ENCODE measurements around the gene RPS3A.
"Not testable (repeated sequence)": the region's sequence is repeated elsewhere in the genome, so short reads cannot be mapped to it uniquely, and the experiment has no call there.

RPS3A gene

GRCh38 chr4:151099229-151099975 lies at the start of gene RPS3A:
Gene RPS3A, plus strand, starts transcription at chr4:151099628. Its CDS starts 25 bp downstream, at chr4:151099653.
- peaks cover 17% of the 10 kb centered on the region for H3K36me3 ChIP-seq (ENCODE audit: control insufficient read depth, insufficient read depth, low read length)
- peak within 1 kb of the TSS; percentile 100 for H3K4me3 ChIP-seq (ENCODE audit: low read depth, low read length)
- no peaks in the 10 kb centered on the region for H3K9me3 ChIP-seq (ENCODE audit: control insufficient read depth, insufficient read depth, low read length)
- H3K27me3 ChIP-seq (ENCODE audit: control insufficient read depth, insufficient read depth, low read length): no peaks in the 10 kb centered on the region
- peaks cover 2% of the 10 kb centered on the region for H3K4me1 ChIP-seq (ENCODE audit: control insufficient read depth, insufficient read depth, low read length)
- H3K9ac ChIP-seq (ENCODE audit: low read depth, low read length): peak within 1 kb of the TSS; percentile 100

GRCh38 chr4:151052785-151053184 lies 46.6 kb upstream of the RPS3A start:
- no peak overlapping the region for H3K9ac ChIP-seq (ENCODE audit: low read depth, low read length)
- H3K4me3 ChIP-seq (ENCODE audit: low read depth, low read length): no peak overlapping the region
- no peaks in the 10 kb centered on the region for H3K4me1 ChIP-seq (ENCODE audit: control insufficient read depth, insufficient read depth, low read length)
- H3K27me3 ChIP-seq (ENCODE audit: control insufficient read depth, insufficient read depth, low read length): no peaks in the 10 kb centered on the region
- H3K36me3 ChIP-seq (ENCODE audit: control insufficient read depth, insufficient read depth, low read length): no peaks in the 10 kb centered on the region
- H3K9me3 ChIP-seq (ENCODE audit: control insufficient read depth, insufficient read depth, low read length): no peaks in the 10 kb centered on the region

- H3K36me3 ChIP-seq (ENCODE audit: control insufficient read depth, insufficient read depth, low read length): no peaks in the 10 kb centered on the region
- H3K4me3 ChIP-seq (ENCODE audit: low read depth, low read length): no peak overlapping the region
- no peaks in the 10 kb centered on the region for H3K4me1 ChIP-seq (ENCODE audit: control insufficient read depth, insufficient read depth, low read length)
- H3K27me3 ChIP-seq (ENCODE audit: control insufficient read depth, insufficient read depth, low read length): no peaks in the 10 kb centered on the region
- no peaks in the 10 kb centered on the region for H3K9me3 ChIP-seq (ENCODE audit: control insufficient read depth, insufficient read depth, low read length)
- no peak overlapping the region for H3K9ac ChIP-seq (ENCODE audit: low read depth, low read length)
These were observed 43.9 kb upstream of the RPS3A start for GRCh38 chr4:151055539-151055938.

GRCh38 chr4:151063143-151063542 lies 36.3 kb upstream of the RPS3A start:
- not testable (repeated sequence) for H3K9ac ChIP-seq (ENCODE audit: low read depth, low read length); H3K27me3 ChIP-seq (ENCODE audit: control insufficient read depth, insufficient read depth, low read length); H3K9me3 ChIP-seq (ENCODE audit: control insufficient read depth, insufficient read depth, low read length); H3K36me3 ChIP-seq (ENCODE audit: control insufficient read depth, insufficient read depth, low read length); H3K4me1 ChIP-seq (ENCODE audit: control insufficient read depth, insufficient read depth, low read length); H3K4me3 ChIP-seq (ENCODE audit: low read depth, low read length)

GRCh38 chr4:151067316-151067970 lies 32.0 kb upstream of the RPS3A start:
- Histone ChIP-seq H3K4me1 (ENCODE audit: control insufficient read depth, insufficient read depth, low read length) (no peaks in the 10 kb centered on the region), H3K27me3 (ENCODE audit: control insufficient read depth, insufficient read depth, low read length) (no peaks in the 10 kb centered on the region), H3K4me3 (ENCODE audit: low read depth, low read length) (no peak overlapping the region), H3K9ac (ENCODE audit: low read depth, low read length) (no peak overlapping the region), H3K36me3 (ENCODE audit: control insufficient read depth, insufficient read depth, low read length) (no peaks in the 10 kb centered on the region), H3K9me3 (ENCODE audit: control insufficient read depth, insufficient read depth, low read length) (no peaks in the 10 kb centered on the region)

GRCh38 chr4:151074416-151074916 lies 25.0 kb upstream of the RPS3A start:
- no peak overlapping the region for H3K9ac ChIP-seq (ENCODE audit: low read depth, low read length)
- H3K4me3 ChIP-seq (ENCODE audit: low read depth, low read length): no peak overlapping the region
- no peaks in the 10 kb centered on the region for H3K27me3 ChIP-seq (ENCODE audit: control insufficient read depth, insufficient read depth, low read length)
- no peaks in the 10 kb centered on the region for H3K4me1 ChIP-seq (ENCODE audit: control insufficient read depth, insufficient read depth, low read length)
- H3K9me3 ChIP-seq (ENCODE audit: control insufficient read depth, insufficient read depth, low read length): no peaks in the 10 kb centered on the region
- H3K36me3 ChIP-seq (ENCODE audit: control insufficient read depth, insufficient read depth, low read length): no peaks in the 10 kb centered on the region

- not testable (repeated sequence) for H3K4me3 ChIP-seq (ENCODE audit: low read depth, low read length); H3K36me3 ChIP-seq (ENCODE audit: control insufficient read depth, insufficient read depth, low read length); H3K4me1 ChIP-seq (ENCODE audit: control insufficient read depth, insufficient read depth, low read length); H3K9me3 ChIP-seq (ENCODE audit: control insufficient read depth, insufficient read depth, low read length); H3K9ac ChIP-seq (ENCODE audit: low read depth, low read length); H3K27me3 ChIP-seq (ENCODE audit: control insufficient read depth, insufficient read depth, low read length)
These were observed 21.4 kb upstream of the RPS3A start for GRCh38 chr4:151077978-151078377.

GRCh38 chr4:151087467-151087866 lies 12.0 kb upstream of the RPS3A start:
- Histone ChIP-seq H3K4me1 (ENCODE audit: control insufficient read depth, insufficient read depth, low read length) (no peaks in the 10 kb centered on the region), H3K27me3 (ENCODE audit: control insufficient read depth, insufficient read depth, low read length) (no peaks in the 10 kb centered on the region), H3K4me3 (ENCODE audit: low read depth, low read length) (no peak overlapping the region), H3K36me3 (ENCODE audit: control insufficient read depth, insufficient read depth, low read length) (no peaks in the 10 kb centered on the region), H3K9ac (ENCODE audit: low read depth, low read length) (no peak overlapping the region), H3K9me3 (ENCODE audit: control insufficient read depth, insufficient read depth, low read length) (no peaks in the 10 kb centered on the region)

GRCh38 chr4:151091047-151091446 lies 8.4 kb upstream of the RPS3A start:
- Histone ChIP-seq H3K36me3 (ENCODE audit: control insufficient read depth, insufficient read depth, low read length) (no peaks in the 10 kb centered on the region), H3K27me3 (ENCODE audit: control insufficient read depth, insufficient read depth, low read length) (no peaks in the 10 kb centered on the region), H3K4me1 (ENCODE audit: control insufficient read depth, insufficient read depth, low read length) (peaks cover 2% of the 10 kb centered on the region), H3K4me3 (ENCODE audit: low read depth, low read length) (no peak overlapping the region), H3K9ac (ENCODE audit: low read depth, low read length) (no peak overlapping the region), H3K9me3 (ENCODE audit: control insufficient read depth, insufficient read depth, low read length) (no peaks in the 10 kb centered on the region)

- Histone ChIP-seq H3K4me3 (ENCODE audit: low read depth, low read length) (no peak overlapping the region), H3K36me3 (ENCODE audit: control insufficient read depth, insufficient read depth, low read length) (no peaks in the 10 kb centered on the region), H3K27me3 (ENCODE audit: control insufficient read depth, insufficient read depth, low read length) (no peaks in the 10 kb centered on the region), H3K4me1 (ENCODE audit: control insufficient read depth, insufficient read depth, low read length) (peaks cover 2% of the 10 kb centered on the region), H3K9ac (ENCODE audit: low read depth, low read length) (no peak overlapping the region), H3K9me3 (ENCODE audit: control insufficient read depth, insufficient read depth, low read length) (no peaks in the 10 kb centered on the region)
These were observed 6.9 kb upstream of the RPS3A start for GRCh38 chr4:151092488-151092887.

- H3K36me3 ChIP-seq (ENCODE audit: control insufficient read depth, insufficient read depth, low read length): no peaks in the 10 kb centered on the region
- peaks cover 2% of the 10 kb centered on the region for H3K4me1 ChIP-seq (ENCODE audit: control insufficient read depth, insufficient read depth, low read length)
- no peak overlapping the region for H3K9ac ChIP-seq (ENCODE audit: low read depth, low read length)
- H3K9me3 ChIP-seq (ENCODE audit: control insufficient read depth, insufficient read depth, low read length): no peaks in the 10 kb centered on the region
- no peak overlapping the region for H3K4me3 ChIP-seq (ENCODE audit: low read depth, low read length)
- no peaks in the 10 kb centered on the region for H3K27me3 ChIP-seq (ENCODE audit: control insufficient read depth, insufficient read depth, low read length)
These were observed 6.2 kb upstream of the RPS3A start for GRCh38 chr4:151093203-151093602.

- Histone ChIP-seq H3K9ac (ENCODE audit: low read depth, low read length) (no peak overlapping the region), H3K36me3 (ENCODE audit: control insufficient read depth, insufficient read depth, low read length) (no peaks in the 10 kb centered on the region), H3K9me3 (ENCODE audit: control insufficient read depth, insufficient read depth, low read length) (no peaks in the 10 kb centered on the region), H3K4me3 (ENCODE audit: low read depth, low read length) (no peak overlapping the region), H3K27me3 (ENCODE audit: control insufficient read depth, insufficient read depth, low read length) (no peaks in the 10 kb centered on the region), H3K4me1 (ENCODE audit: control insufficient read depth, insufficient read depth, low read length) (peaks cover 4% of the 10 kb centered on the region)
These were observed 5.1 kb upstream of the RPS3A start for GRCh38 chr4:151094290-151094751.
